Posterior vena cava (tissue), 2 donors: ENCODE data around the gene ROPN1. TPM values are rescaled to one million over a fixed set of nuclear protein-coding genes. Genes with fewer than 3 reads are reported as not detected.
"Not testable (repeated sequence)": the region's sequence is repeated elsewhere in the genome, so short reads cannot be mapped to it uniquely, and the experiment has no call there.

Experiments used
- DNase-seq: peaks from one replicate; pipeline ENCODE4 v3.0.0-alpha.2; 2020; ENCODE audit warnings: low spot score
- intact Hi-C, 2 donors: fragments of 100-400 bp; cut with DNase I; formaldehyde crosslinking; loops; one replicate each; pipeline versions ENCODE4 v1.14.1 to v1.14.2; 2022 to 2023
- long read RNA-seq, 2 donors: library from polyadenylated mRNA; unstranded; transcript quantifications; one replicate each; pipeline ENCODE4 v2.0.0, GENCODE V29; 2020 to 2021
- total RNA-seq, 2 donors: library from RNA; stranded (reverse); fragmentation: NEBNext Ultra II Directional; extraction: Animal tissue kit (Norgen Biotek cat#: 25700); gene quantifications; one replicate each; pipeline ENCODE4 v1.2.1, GENCODE V29; 2021
- donor health status: DM: yes; HTN: yes; CAD: no.
- donor health status: DM: yes; HTN: yes; CAD: no.

Gene ROPN1
- not detected for total RNA-seq
- long read RNA-seq, donor 1 = 0 reads
- long read RNA-seq, donor 2 = 0 reads

- intact Hi-C loops, DNase-seq: not testable (repeated sequence)
Observed at GRCh38 chr3:123991730-123992588, at the start of gene ROPN1. Gene ROPN1 (minus strand): TSS chr3:123992124. CDS start chr3:123980481, 11,643 bp downstream.

- no peak for DNase-seq
- intact Hi-C loops = no loop called here
Observed at GRCh38 chr3:124041553-124041952, 49.6 kb upstream of the ROPN1 start.

- DNase-seq = no peak
- intact Hi-C loops = no loop called here
Observed at GRCh38 chr3:124037326-124037725, 45.4 kb upstream of the ROPN1 start.

GRCh38 chr3:124036214-124036613 is 44.3 kb upstream of the ROPN1 start:
- intact Hi-C loops = not testable (repeated sequence)

GRCh38 chr3:124035463-124036121 is 43.7 kb upstream of the ROPN1 start:
- intact Hi-C loops = no loop called here
- DNase-seq = no peak

More at GRCh38 chr3:124036214-124036613, 44.3 kb upstream of the ROPN1 start:
- DNase-seq = not testable (repeated sequence)

GRCh38 chr3:124034844-124035152 is 42.9 kb upstream of the ROPN1 start:
- intact Hi-C loops = loop anchor here in 1 of 2 donors (5.0 kb wide), 1 partner anchor 43 kb away; no protein-coding TSS in a partner anchor

GRCh38 chr3:124034016-124034843 is 42.3 kb upstream of the ROPN1 start:
- intact Hi-C loops = loop anchor here in 1 of 2 donors (5.0 kb wide), 1 partner anchor 43 kb away; no protein-coding TSS in a partner anchor
- DNase-seq = peak; percentile 84

More at GRCh38 chr3:124034844-124035152, 42.9 kb upstream of the ROPN1 start:
- DNase-seq = no peak

- intact Hi-C loops = loop anchor here in 1 of 2 donors (5.0 kb wide), 1 partner anchor 44 kb away; no protein-coding TSS in a partner anchor
- peak; percentile 75 for DNase-seq
Observed at GRCh38 chr3:124033360-124034015, 41.6 kb upstream of the ROPN1 start, which contains the start of gene KALRN. Gene KALRN (plus strand): TSS chr3:124033369.

- peak; percentile 94 for DNase-seq
- intact Hi-C loops = loop anchor here in 1 of 2 donors (5.0 kb wide), 1 partner anchor 44 kb away; no protein-coding TSS in a partner anchor
Observed at GRCh38 chr3:124032881-124033359, 41.0 kb upstream of the ROPN1 start.

- intact Hi-C loops = loop anchor here in 1 of 2 donors (5.0 kb wide), 1 partner anchor 45 kb away; no protein-coding TSS in a partner anchor
- peak; percentile 84 for DNase-seq
Observed at GRCh38 chr3:124032311-124032880, 40.5 kb upstream of the ROPN1 start.

- DNase-seq = no peak
- intact Hi-C loops = no loop called here
Observed at GRCh38 chr3:124026516-124026915, 34.6 kb upstream of the ROPN1 start.

- intact Hi-C loops, DNase-seq: not testable (repeated sequence)
Observed at GRCh38 chr3:124023531-124023930, 31.6 kb upstream of the ROPN1 start.

- intact Hi-C loops = loop anchor here (5.0 to 10.0 kb wide), 3 partner anchors 258 to 448 kb away; no protein-coding TSS in a partner anchor
- DNase-seq = no peak
Observed at GRCh38 chr3:124019291-124019690, 27.4 kb upstream of the ROPN1 start.

- not testable (repeated sequence) for DNase-seq
- intact Hi-C loops = loop anchor here (5.0 to 10.0 kb wide), 3 partner anchors 260 to 450 kb away; no protein-coding TSS in a partner anchor
Observed at GRCh38 chr3:124017502-124017901, 25.6 kb upstream of the ROPN1 start.

GRCh38 chr3:124016483-124016882 is 24.6 kb upstream of the ROPN1 start:
- DNase-seq = not testable (repeated sequence)
- intact Hi-C loops = loop anchor here (5.0 to 10.0 kb wide), 3 partner anchors 261 to 451 kb away; no protein-coding TSS in a partner anchor

GRCh38 chr3:124014366-124014942 is 22.5 kb upstream of the ROPN1 start:
- DNase-seq = no peak
- intact Hi-C loops = loop anchor here in 1 of 2 donors (10.0 kb wide), 1 partner anchor 450 kb away; no protein-coding TSS in a partner anchor

GRCh38 chr3:124008321-124008720 is 16.4 kb upstream of the ROPN1 start:
- intact Hi-C loops = not testable (repeated sequence)

More at GRCh38 chr3:124008321-124008720, 16.4 kb upstream of the ROPN1 start:
- not testable (repeated sequence) for DNase-seq
